ENCODE data around the gene TAB2.
"Not testable (repeated sequence)": the region's sequence is repeated elsewhere in the genome, so short reads cannot be mapped to it uniquely, and the experiment has no call there.

The TAB2 gene

GRCh38 chr6:149333266-149333620 is 15.7 kb downstream of the TAB2 start:
- Mint-ChIP-seq H3K4me3 (no peak overlapping the region), H3K36me3 (peaks cover 3% of the 10 kb centered on the region), H3K4me1 (peaks cover 62% of the 10 kb centered on the region), H3K9me3 (no peaks in the 10 kb centered on the region), H3K27me3 (no peaks in the 10 kb centered on the region), H3K27ac (no peak overlapping the region)
- DNase-seq (ENCODE audit: low spot score in 2 of 2) (no peak), ATAC-seq (ENCODE audit: low read depth) (no peak)

GRCh38 chr6:149334201-149334600 is 16.7 kb downstream of the TAB2 start:
- Mint-ChIP-seq H3K27me3 (no peaks in the 10 kb centered on the region), H3K4me3 (no peak overlapping the region), H3K4me1 (peaks cover 59% of the 10 kb centered on the region), H3K27ac (no peak overlapping the region), H3K9me3 (no peaks in the 10 kb centered on the region), H3K36me3 (peaks cover 5% of the 10 kb centered on the region)
- ATAC-seq (ENCODE audit: low read depth): no peak
- DNase-seq (ENCODE audit: low spot score in 2 of 2): no peak

GRCh38 chr6:149334682-149335160 is 17.2 kb downstream of the TAB2 start:
- Mint-ChIP-seq H3K4me3 (no peak overlapping the region), H3K27ac (no peak overlapping the region)

GRCh38 chr6:149335924-149336608 is 18.6 kb downstream of the TAB2 start:
- Mint-ChIP-seq H3K36me3 (peaks cover 5% of the 10 kb centered on the region), H3K27ac (peak overlapping the region; percentile 70), H3K4me3 (peak overlapping the region; percentile 1), H3K9me3 (no peaks in the 10 kb centered on the region), H3K27me3 (no peaks in the 10 kb centered on the region), H3K4me1 (peaks cover 50% of the 10 kb centered on the region)
- DNase-seq (ENCODE audit: low spot score in 2 of 2) (no peak), ATAC-seq (ENCODE audit: low read depth) (no peak)

More at GRCh38 chr6:149334682-149335160, 17.2 kb downstream of the TAB2 start:
- DNase-seq (ENCODE audit: low spot score in 2 of 2) (no peak), ATAC-seq (ENCODE audit: low read depth) (no peak)
- Mint-ChIP-seq H3K4me1 (peaks cover 57% of the 10 kb centered on the region), H3K36me3 (peaks cover 5% of the 10 kb centered on the region), H3K27me3 (no peaks in the 10 kb centered on the region), H3K9me3 (no peaks in the 10 kb centered on the region)

GRCh38 chr6:149336609-149336928 is 19.1 kb downstream of the TAB2 start:
- ATAC-seq (ENCODE audit: low read depth): no peak
- Mint-ChIP-seq H3K4me3 (peak overlapping the region; percentile 1), H3K9me3 (no peaks in the 10 kb centered on the region), H3K36me3 (peaks cover 5% of the 10 kb centered on the region), H3K27me3 (no peaks in the 10 kb centered on the region), H3K4me1 (peaks cover 46% of the 10 kb centered on the region), H3K27ac (peak overlapping the region; percentile 70)
- no peak for DNase-seq (ENCODE audit: low spot score in 2 of 2)

GRCh38 chr6:149337320-149337719 is 19.8 kb downstream of the TAB2 start:
- H3K9me3 Mint-ChIP-seq: no peaks in the 10 kb centered on the region
- peaks cover 47% of the 10 kb centered on the region for H3K4me1 Mint-ChIP-seq
- H3K27ac Mint-ChIP-seq: peak overlapping the region; percentile 15
- H3K4me3 Mint-ChIP-seq: no peak overlapping the region
- ATAC-seq (ENCODE audit: low read depth): peak; percentile 35
- DNase-seq (ENCODE audit: low spot score in 2 of 2): no peak
- no peaks in the 10 kb centered on the region for H3K27me3 Mint-ChIP-seq
- H3K36me3 Mint-ChIP-seq: peaks cover 5% of the 10 kb centered on the region

- Mint-ChIP-seq H3K36me3 (peaks cover 5% of the 10 kb centered on the region), H3K27ac (no peak overlapping the region), H3K27me3 (no peaks in the 10 kb centered on the region), H3K9me3 (no peaks in the 10 kb centered on the region), H3K4me3 (no peak overlapping the region), H3K4me1 (peaks cover 41% of the 10 kb centered on the region)
- DNase-seq (ENCODE audit: low spot score in 2 of 2) (no peak), ATAC-seq (ENCODE audit: low read depth) (no peak)
Measured at GRCh38 chr6:149340200-149340599, 22.7 kb downstream of the TAB2 start.

GRCh38 chr6:149342525-149342924 is 25.0 kb downstream of the TAB2 start:
- Mint-ChIP-seq H3K27ac (peak overlapping the region; percentile 45), H3K4me3 (no peak overlapping the region), H3K27me3 (no peaks in the 10 kb centered on the region), H3K36me3 (peaks cover 9% of the 10 kb centered on the region), H3K9me3 (no peaks in the 10 kb centered on the region), H3K4me1 (peaks cover 37% of the 10 kb centered on the region)
- ATAC-seq (ENCODE audit: low read depth): peak; percentile 80
- peak in 1 of 2 donors; percentile 7 for DNase-seq (ENCODE audit: low spot score in 2 of 2)

GRCh38 chr6:149343501-149343900 is 26.0 kb downstream of the TAB2 start:
- no peak overlapping the region for H3K27ac Mint-ChIP-seq
- peaks cover 12% of the 10 kb centered on the region for H3K36me3 Mint-ChIP-seq
- DNase-seq (ENCODE audit: low spot score in 2 of 2): no peak
- H3K4me3 Mint-ChIP-seq: no peak overlapping the region
- H3K9me3 Mint-ChIP-seq: no peaks in the 10 kb centered on the region
- no peaks in the 10 kb centered on the region for H3K27me3 Mint-ChIP-seq
- no peak for ATAC-seq (ENCODE audit: low read depth)
- peaks cover 33% of the 10 kb centered on the region for H3K4me1 Mint-ChIP-seq

- peak overlapping the region; percentile 8 for H3K4me3 Mint-ChIP-seq
- no peak overlapping the region for H3K27ac Mint-ChIP-seq
- H3K27me3 Mint-ChIP-seq: no peaks in the 10 kb centered on the region
- peaks cover 12% of the 10 kb centered on the region for H3K36me3 Mint-ChIP-seq
- ATAC-seq (ENCODE audit: low read depth) (no peak), DNase-seq (ENCODE audit: low spot score in 2 of 2) (no peak)
- H3K9me3 Mint-ChIP-seq: no peaks in the 10 kb centered on the region
- peaks cover 34% of the 10 kb centered on the region for H3K4me1 Mint-ChIP-seq
Measured at GRCh38 chr6:149346078-149346477, 28.6 kb downstream of the TAB2 start.

GRCh38 chr6:149347067-149347466 is 29.6 kb downstream of the TAB2 start:
- Mint-ChIP-seq H3K9me3 (no peaks in the 10 kb centered on the region), H3K27ac (no peak overlapping the region), H3K4me3 (no peak overlapping the region), H3K27me3 (no peaks in the 10 kb centered on the region), H3K4me1 (peaks cover 30% of the 10 kb centered on the region), H3K36me3 (peaks cover 12% of the 10 kb centered on the region)
- no peak for ATAC-seq (ENCODE audit: low read depth)
- DNase-seq (ENCODE audit: low spot score in 2 of 2): no peak

GRCh38 chr6:149349279-149349678 is 31.8 kb downstream of the TAB2 start:
- DNase-seq (ENCODE audit: low spot score in 2 of 2); H3K27ac Mint-ChIP-seq; ATAC-seq (ENCODE audit: low read depth); H3K9me3 Mint-ChIP-seq; H3K4me3 Mint-ChIP-seq; H3K27me3 Mint-ChIP-seq: not testable (repeated sequence)
- peaks cover 18% of the 10 kb centered on the region for H3K36me3 Mint-ChIP-seq
- H3K4me1 Mint-ChIP-seq: peaks cover 29% of the 10 kb centered on the region

GRCh38 chr6:149354009-149354408 is 36.5 kb downstream of the TAB2 start:
- DNase-seq (ENCODE audit: low spot score in 2 of 2) (no peak), ATAC-seq (ENCODE audit: low read depth) (no peak)
- peaks cover 24% of the 10 kb centered on the region for H3K4me1 Mint-ChIP-seq
- H3K27ac Mint-ChIP-seq: no peak overlapping the region
- no peaks in the 10 kb centered on the region for H3K27me3 Mint-ChIP-seq
- no peaks in the 10 kb centered on the region for H3K9me3 Mint-ChIP-seq
- H3K36me3 Mint-ChIP-seq: peaks cover 10% of the 10 kb centered on the region
- no peak overlapping the region for H3K4me3 Mint-ChIP-seq

- no peak overlapping the region for H3K4me3 Mint-ChIP-seq
- H3K27ac Mint-ChIP-seq: no peak overlapping the region
- no peaks in the 10 kb centered on the region for H3K27me3 Mint-ChIP-seq
- H3K9me3 Mint-ChIP-seq: peaks cover 4% of the 10 kb centered on the region
- ATAC-seq (ENCODE audit: low read depth) (no peak), DNase-seq (ENCODE audit: low spot score in 2 of 2) (no peak)
- H3K36me3 Mint-ChIP-seq: peaks cover 19% of the 10 kb centered on the region
- peaks cover 23% of the 10 kb centered on the region for H3K4me1 Mint-ChIP-seq
Measured at GRCh38 chr6:149356081-149356750, 38.7 kb downstream of the TAB2 start.

All from memory B cell (primary cell).